GM21825 (cell line): ENCODE data around the gene ADGRF4.
A peak's percentile ranks its signal among the peaks of the same experiment; 100 is the strongest.

Experiments
- ATAC-seq: cut with Tn5 transposase; IDR thresholded peaks from one replicate; pipeline ENCODE4 v1.9.1; 2021; ENCODE audit warnings: mild to moderate bottlenecking, moderate library complexity; ENCODE audit not compliant: unreplicated experiment

ADGRF4 gene

GRCh38 chr6:47681201-47681990 lies 17.0 kb upstream of the ADGRF4 start:
- ATAC-seq = no peak

DNA sequence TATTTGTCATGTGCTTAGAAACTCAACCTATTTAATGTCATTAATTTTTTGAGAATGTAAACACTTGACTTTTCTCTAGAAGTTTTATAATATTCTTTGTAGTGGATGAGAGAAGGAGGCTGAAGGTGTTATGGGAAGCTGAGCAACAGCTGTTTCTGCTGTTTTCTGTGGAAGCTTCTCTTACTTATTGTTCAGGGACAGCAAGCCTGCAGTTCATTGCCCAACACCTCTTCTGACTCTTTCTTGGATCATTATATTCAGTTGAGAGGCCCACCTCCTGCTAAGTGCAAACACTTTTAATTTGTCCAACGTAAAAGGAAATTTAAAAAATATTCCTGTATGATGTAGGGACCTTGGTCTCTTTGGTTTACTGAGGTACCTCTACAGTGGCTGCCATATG lies 12.0 kb upstream of the ADGRF4 start:
- ATAC-seq = no peak

- no peak for ATAC-seq
Measured at GRCh38 chr6:47687432-47687831, 10.9 kb upstream of the ADGRF4 start.

- no peak for ATAC-seq
Measured at GRCh38 chr6:47690214-47690613, 8.2 kb upstream of the ADGRF4 start.

- ATAC-seq = no peak
Measured at GRCh38 chr6:47690791-47691190, 7.6 kb upstream of the ADGRF4 start.

GRCh38 chr6:47697925-47698324 lies 455 bp upstream of the ADGRF4 start:
- ATAC-seq = no peak

DNA sequence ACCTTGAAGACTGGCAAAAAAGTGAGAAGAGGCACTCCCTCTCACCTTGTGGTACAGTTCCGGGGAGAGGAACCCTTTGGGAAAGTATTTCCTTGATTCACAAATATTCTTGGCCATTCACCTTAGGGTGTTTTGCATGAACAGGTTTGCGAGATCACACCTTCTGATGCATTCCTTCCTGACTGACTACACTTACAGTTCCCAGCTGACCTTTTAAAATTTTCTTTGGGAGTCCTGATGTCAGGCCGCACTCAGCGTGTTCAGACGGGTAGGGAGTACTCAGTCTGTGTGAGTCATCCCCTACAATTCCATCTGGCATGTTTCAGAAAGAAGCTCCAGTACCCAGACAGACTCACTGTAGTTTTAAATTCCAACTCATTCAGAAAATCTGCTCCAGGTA lies 1.7 kb downstream of the ADGRF4 start:
- ATAC-seq = no peak

DNA sequence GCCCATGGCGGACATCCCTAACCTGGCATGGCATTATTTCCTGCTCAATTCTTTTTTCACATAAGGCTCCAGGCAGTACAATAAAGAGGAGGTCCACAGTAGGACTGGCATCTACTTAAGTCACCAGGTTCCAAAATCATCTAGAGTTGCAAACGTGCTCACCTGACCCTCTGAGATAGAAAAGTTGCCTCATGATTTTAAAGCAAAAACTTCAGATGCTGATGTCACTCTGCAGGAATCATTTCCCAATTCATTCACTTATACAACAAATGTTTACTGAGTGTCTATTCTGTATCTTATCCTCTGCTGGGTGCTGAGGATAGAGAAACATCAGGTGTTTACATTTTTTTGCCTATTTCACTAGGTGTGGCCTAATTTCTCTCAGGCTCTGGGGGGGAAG lies 2.2 kb downstream of the ADGRF4 start:
- ATAC-seq = no peak

DNA sequence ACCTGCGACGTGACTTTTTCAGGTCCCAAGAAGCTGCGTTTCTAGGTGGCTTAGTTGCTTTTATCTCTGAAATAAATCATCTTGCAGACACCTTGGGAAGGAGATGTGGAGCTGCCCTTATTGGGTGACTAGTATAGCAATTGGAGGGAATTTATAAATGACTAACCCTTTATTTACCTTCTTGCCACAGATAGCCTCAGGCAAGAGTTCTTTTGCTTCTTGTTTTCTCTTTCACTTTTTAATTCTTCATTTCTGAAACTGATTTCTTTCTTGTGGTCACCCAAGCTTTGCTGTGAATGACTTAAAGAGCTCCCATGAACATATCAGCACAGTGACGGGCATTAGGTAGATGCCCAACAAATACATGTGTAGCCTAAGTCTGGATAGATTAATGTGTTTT lies 3.0 kb downstream of the ADGRF4 start:
- peak; percentile 92 for ATAC-seq

- no peak for ATAC-seq
Measured at GRCh38 chr6:47709160-47709559, 10.8 kb downstream of the ADGRF4 start.

GRCh38 chr6:47710295-47710694 lies 11.9 kb downstream of the ADGRF4 start:
- ATAC-seq = no peak

- no peak for ATAC-seq
Measured at GRCh38 chr6:47713200-47713599, 14.8 kb downstream of the ADGRF4 start.

DNA sequence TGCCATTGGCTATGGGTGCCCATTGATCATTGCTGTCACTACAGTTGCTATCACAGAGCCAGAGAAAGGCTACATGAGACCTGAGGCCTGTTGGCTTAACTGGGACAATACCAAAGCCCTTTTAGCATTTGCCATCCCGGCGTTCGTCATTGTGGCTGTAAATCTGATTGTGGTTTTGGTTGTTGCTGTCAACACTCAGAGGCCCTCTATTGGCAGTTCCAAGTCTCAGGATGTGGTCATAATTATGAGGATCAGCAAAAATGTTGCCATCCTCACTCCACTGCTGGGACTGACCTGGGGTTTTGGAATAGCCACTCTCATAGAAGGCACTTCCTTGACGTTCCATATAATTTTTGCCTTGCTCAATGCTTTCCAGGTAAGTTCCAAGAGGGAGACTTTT lies 16.4 kb downstream of the ADGRF4 start:
- ATAC-seq = no peak

DNA sequence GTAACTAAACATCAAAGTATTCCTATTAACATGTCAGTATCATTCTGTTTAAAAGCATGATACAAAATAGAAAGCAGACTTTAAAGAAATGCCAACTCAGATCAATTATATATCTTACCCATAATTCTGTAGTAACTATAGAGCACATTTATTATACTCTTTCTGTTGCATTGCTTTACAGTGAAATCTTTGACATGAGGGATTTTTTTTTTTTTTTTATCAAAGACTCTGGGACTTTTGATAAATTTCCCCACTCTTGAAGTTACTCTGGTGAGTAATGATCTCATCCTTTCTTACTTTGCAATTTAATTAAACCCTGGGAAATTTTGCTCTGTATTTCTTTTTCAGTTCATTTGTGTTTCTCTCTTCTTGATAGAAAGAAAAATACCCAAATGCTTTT lies 17.4 kb downstream of the ADGRF4 start:
- no peak for ATAC-seq

- no peak for ATAC-seq
Measured at GRCh38 chr6:47716207-47716606, 17.8 kb downstream of the ADGRF4 start.

DNA sequence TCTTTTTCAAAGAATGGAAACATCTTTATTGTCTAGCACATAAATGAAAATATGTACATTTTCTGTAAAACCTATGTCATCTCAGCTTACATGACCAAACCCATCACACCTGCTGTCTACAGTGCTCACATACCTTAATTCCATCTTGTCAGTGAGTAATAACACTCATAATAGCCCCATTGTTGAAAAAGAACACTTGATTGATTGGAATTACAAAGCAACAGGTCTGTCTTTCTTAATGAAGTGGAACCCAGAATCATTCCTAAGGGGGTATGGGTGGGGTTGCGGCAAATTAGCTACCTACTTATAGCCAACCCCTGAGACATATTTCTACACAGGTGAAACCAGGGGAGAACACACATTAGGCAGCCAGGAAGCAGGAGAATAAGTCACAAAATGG lies 20.2 kb downstream of the ADGRF4 start:
- no peak for ATAC-seq

- ATAC-seq = no peak
Measured at GRCh38 chr6:47721189-47721588, 22.8 kb downstream of the ADGRF4 start.

GRCh38 chr6:47722194-47722593 lies 23.8 kb downstream of the ADGRF4 start:
- ATAC-seq = peak; percentile 74

DNA sequence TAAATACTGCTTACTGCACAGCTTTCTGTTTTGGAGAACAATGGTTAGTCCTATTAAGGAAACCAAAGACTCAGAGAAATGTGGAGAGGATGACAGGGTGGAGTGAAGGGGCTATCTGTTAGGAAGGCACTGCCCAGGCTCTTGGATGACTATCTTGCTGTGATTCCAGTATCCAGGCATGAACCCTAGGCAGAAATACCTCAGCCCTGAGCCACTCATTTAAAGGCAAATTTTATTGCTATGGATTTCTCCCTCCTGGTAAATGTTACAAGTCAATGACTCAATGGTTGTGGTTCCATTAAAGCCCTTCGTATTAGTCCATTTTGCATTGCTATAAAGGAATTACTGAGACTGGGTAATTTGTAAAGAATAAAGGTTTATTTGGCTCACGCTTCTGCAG lies 25.9 kb downstream of the ADGRF4 start:
- no peak for ATAC-seq

- no peak for ATAC-seq
Measured at GRCh38 chr6:47727391-47727790, 29.0 kb downstream of the ADGRF4 start.

DNA sequence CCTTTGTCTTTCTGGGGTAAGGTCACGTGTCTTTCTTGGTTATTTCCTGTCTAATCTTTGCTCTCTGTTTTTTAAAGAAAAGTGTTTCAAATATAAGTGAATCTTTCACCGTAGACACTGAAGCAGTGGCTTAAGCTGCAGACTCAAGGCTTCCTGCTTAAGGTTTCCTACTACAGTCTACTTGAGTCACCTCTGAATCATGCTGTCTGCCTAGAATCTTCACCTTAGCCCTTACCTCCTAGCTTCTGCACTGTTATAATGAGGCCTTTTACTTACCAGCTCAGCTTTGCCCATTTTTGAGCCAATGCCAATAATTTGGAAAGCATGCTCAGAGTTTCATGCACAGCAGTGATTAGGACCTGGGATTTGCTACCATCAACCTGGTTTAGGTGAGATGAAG lies 30.6 kb downstream of the ADGRF4 start:
- ATAC-seq = no peak

DNA sequence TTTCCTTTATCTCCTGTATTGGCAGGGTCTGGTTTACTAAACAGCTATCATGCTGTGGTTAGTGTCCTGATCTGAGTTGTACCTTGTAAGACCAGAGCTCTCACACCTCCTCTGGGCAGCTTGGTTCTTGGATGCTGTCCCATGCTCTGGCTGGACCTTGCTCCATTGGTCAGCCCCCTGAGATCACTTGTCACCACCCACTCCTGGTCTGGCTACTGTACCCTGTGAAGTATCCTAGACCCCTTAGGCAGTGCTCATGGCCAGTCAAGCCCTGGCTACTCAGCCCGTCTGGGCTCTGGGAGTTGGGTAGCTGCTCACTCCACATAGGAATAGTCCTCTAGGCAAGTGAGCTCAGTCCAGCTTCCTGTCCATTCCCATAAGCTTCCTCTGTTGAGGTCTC lies 31.1 kb downstream of the ADGRF4 start:
- no peak for ATAC-seq

DNA sequence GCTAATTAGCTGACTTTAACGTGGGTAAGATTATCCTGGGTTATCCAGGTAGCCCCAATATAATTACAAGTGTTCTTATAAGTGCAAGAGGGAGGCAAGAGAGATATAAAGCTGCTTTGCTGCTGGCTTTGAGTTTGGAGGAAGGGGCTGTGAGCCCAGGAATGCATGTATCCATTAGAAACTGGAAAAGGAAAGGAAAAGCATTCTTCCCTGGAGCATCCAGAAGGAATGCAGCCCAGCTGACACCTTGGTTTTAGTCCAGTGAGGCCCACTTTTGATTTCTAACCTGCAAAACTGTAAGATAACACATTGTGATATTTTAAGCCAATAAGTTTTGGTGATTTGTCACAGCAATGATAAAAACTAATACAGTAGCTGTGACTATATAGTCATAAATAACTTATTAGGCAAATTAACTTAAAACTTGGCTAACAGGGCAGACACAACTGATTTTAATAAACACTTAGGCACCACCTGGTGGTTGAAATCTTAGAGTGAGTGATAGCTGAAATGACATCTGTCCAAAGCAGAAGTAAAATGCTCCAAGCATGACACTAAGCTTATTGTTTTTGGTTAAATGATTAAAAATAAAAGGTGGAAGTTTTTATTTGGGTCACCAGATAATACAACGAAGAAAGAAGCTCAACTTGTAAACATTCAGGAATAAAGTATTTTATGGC lies 35.6 kb downstream of the ADGRF4 start:
- peak; percentile 58 for ATAC-seq
